ENCODE results near the gene TSPO.

DNA sequence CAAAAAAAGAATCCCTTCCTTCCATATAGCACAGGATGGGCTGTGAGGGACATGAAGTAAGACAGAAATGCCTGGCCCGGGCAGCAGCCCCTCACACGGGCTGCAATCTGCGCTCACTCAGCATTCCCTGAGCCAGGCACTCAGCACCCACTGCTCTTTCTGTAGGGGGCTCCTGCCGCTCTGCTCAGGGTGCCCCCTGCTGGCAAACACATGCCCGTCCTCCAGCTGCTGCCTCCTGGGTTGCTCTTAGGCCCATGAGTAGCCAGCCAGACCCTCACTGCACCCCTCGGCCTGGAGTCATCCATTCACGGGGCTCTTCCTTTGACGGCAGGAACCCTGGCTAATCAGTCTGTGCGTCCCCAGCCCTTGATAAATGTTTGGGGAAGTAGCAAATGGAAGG, 15.1 kb upstream of the TSPO start:
- TF ChIP-seq, protein P1, sequence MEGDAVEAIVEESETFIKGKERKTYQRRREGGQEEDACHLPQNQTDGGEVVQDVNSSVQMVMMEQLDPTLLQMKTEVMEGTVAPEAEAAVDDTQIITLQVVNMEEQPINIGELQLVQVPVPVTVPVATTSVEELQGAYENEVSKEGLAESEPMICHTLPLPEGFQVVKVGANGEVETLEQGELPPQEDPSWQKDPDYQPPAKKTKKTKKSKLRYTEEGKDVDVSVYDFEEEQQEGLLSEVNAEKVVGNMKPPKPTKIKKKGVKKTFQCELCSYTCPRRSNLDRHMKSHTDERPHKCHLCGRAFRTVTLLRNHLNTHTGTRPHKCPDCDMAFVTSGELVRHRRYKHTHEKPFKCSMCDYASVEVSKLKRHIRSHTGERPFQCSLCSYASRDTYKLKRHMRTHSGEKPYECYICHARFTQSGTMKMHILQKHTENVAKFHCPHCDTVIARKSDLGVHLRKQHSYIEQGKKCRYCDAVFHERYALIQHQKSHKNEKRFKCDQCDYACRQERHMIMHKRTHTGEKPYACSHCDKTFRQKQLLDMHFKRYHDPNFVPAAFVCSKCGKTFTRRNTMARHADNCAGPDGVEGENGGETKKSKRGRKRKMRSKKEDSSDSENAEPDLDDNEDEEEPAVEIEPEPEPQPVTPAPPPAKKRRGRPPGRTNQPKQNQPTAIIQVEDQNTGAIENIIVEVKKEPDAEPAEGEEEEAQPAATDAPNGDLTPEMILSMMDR (IDR thresholded peaks at IDR 0.05) = peak; percentile 44 to 57 (median 53)
- TF ChIP-seq POLR2A (IDR thresholded peaks at IDR 0.05) = no peak
